Sigmoid colon (tissue), 7 donors: ENCODE results near the gene ERN2. TPM values are rescaled to one million over a fixed set of nuclear protein-coding genes. Genes with fewer than 3 reads are reported as not detected.

Source experiments
- DNase-seq: peaks from one replicate; pipeline ENCODE4 v3.0.0-alpha.2; 2019
- H3K27ac ChIP-seq, 4 donors: fragments of 200-600 bp; sonication (generic); one replicate each; pipeline ENCODE4 v1.5.1; 2016 to 2019; ENCODE audit warnings: mild to moderate bottlenecking in 1 of 4
- H3K27me3 ChIP-seq, 3 donors: fragments of 200-600 bp; sonication (generic); one replicate each; pipeline ENCODE4 v1.5.1; 2019; ENCODE audit warnings: mild to moderate bottlenecking in 1 of 3
- H3K36me3 ChIP-seq, 4 donors: fragments of 200-600 bp; sonication (generic); one replicate each; pipeline ENCODE4 v1.5.1; 2016 to 2019
- H3K4me1 ChIP-seq, 4 donors: fragments of 200-600 bp; sonication (generic); one replicate each; pipeline ENCODE4 v1.5.1; 2017 to 2019
- H3K4me3 ChIP-seq, 4 donors: fragments of 200-600 bp; sonication (generic); one replicate each; pipeline ENCODE4 v1.5.1; 2017 to 2019; ENCODE audit warnings: mild to moderate bottlenecking in 2 of 4, moderate library complexity in 1 of 4
- H3K9me3 ChIP-seq, 4 donors: fragments of 200-600 bp in 3 of 4; sonication (generic) in 3 of 4; one replicate each; pipeline versions ENCODE4 v1.5.1 to v1.6.1; 2013 to 2019
- EP300 ChIP-seq, 4 donors: sonication (generic); formaldehyde crosslinking; IDR thresholded peaks; one replicate each; pipeline ENCODE4 v1.6.1; 2017; ENCODE audit warnings: antibody characterized with exemption in 4 of 4
- POLR2A ChIP-seq, 2 donors: fragments of 450-650 bp; IDR thresholded peaks; one replicate each; pipeline ENCODE4 v1.6.1; 2016; ENCODE audit warnings: antibody characterized with exemption in 2 of 2, mild to moderate bottlenecking in 2 of 2, moderate library complexity in 2 of 2
- POLR2AphosphoS5 ChIP-seq, 4 donors: sonication (generic); formaldehyde crosslinking; IDR thresholded peaks; one replicate each; pipeline ENCODE4 v1.6.1; 2017; ENCODE audit warnings: antibody characterized with exemption in 4 of 4
- WGBS, 2 donors: extraction: QIAGEN DNeasy Blood & Tissue Kit; methylation state at CpG; one replicate each; pipeline ENCODE4 v1.1.7; 2013; 5-methylcytosine and 5-hydroxymethylcytosine counted together
- intact Hi-C: fragments of 100-400 bp; cut with DNase I; formaldehyde crosslinking; loops from one replicate; pipeline ENCODE4 v1.15.1; 2023
- polyA plus RNA-seq, 3 donors: library from polyadenylated mRNA; stranded (reverse); fragments of 200-250 nt; gene quantifications; one replicate each; pipeline ENCODE4 v1.2.3, GENCODE V29; 2013
- total RNA-seq, 4 donors: library from RNA; depleted of rRNA; stranded (reverse); fragments of >200 nt; gene quantifications; one replicate each; pipeline ENCODE4 v1.1.0, GENCODE V29; 2016
- TF ChIP-seq, protein P1 (sequence below), 4 experiments: fragments of 450-650 bp in 3 of 4; fragments of 200-600 bp in 1 of 4; IDR thresholded peaks; one replicate each; pipeline ENCODE4 v1.5.1; 2016 to 2019; ENCODE audit warnings: antibody characterized with exemption in 4 of 4, mild to moderate bottlenecking in 3 of 4, moderate library complexity in 2 of 4
- donor health status: healthy with polysubstance abuse.
- donor health status: Bipolar disorder and iron deficiency.
- donor health status: healthy.

ERN2 gene
- total and polyA plus RNA-seq, 7 donors = 0.36 to 123 (median 19.9) TPM; not detected in 2

DNA sequence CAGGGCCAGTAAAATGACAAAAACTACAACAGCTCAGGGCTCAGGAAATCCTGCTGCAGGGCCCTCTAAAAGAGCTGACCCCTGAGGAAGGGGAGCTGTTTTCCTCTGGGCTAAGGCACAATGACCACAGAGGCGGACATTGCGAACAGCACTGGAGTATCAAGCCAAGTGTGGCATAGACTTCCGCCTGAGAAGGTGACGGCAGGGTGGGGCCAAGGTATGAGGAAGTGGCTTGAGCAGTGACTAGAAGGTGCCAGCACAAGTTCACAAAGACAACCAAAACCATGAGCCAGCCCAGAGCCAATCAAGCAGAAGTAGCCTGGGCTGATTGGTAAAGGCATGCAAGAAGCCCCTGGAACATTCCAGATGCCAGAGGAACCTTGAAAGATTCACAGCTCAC lies 13.9 kb downstream of the ERN2 start:
- TF ChIP-seq EP300 (IDR thresholded peaks at IDR 0.05) (no peak), POLR2AphosphoS5 (IDR thresholded peaks at IDR 0.05) (no peak), POLR2A (IDR thresholded peaks at IDR 0.05) (no peak)
- TF ChIP-seq, protein P1, sequence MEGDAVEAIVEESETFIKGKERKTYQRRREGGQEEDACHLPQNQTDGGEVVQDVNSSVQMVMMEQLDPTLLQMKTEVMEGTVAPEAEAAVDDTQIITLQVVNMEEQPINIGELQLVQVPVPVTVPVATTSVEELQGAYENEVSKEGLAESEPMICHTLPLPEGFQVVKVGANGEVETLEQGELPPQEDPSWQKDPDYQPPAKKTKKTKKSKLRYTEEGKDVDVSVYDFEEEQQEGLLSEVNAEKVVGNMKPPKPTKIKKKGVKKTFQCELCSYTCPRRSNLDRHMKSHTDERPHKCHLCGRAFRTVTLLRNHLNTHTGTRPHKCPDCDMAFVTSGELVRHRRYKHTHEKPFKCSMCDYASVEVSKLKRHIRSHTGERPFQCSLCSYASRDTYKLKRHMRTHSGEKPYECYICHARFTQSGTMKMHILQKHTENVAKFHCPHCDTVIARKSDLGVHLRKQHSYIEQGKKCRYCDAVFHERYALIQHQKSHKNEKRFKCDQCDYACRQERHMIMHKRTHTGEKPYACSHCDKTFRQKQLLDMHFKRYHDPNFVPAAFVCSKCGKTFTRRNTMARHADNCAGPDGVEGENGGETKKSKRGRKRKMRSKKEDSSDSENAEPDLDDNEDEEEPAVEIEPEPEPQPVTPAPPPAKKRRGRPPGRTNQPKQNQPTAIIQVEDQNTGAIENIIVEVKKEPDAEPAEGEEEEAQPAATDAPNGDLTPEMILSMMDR (IDR thresholded peaks at IDR 0.05) = no peak
- no peak overlapping the region for H3K27ac ChIP-seq
- H3K4me3 ChIP-seq = no peak overlapping the region
- H3K27me3 ChIP-seq = no peaks in the 10 kb centered on the region
- peaks cover 0 to 2% (median 0%) of the 10 kb centered on the region in 4 donors for H3K9me3 ChIP-seq
- H3K4me1 ChIP-seq = peaks cover 0 to 9% (median 4%) of the 10 kb centered on the region in 4 donors
- 21 to 55% methylated on average over 4 of the region's 4 CpGs for WGBS, 2 donors
- no peak for DNase-seq
- intact Hi-C loops = no loop called here
- no peaks in the 10 kb centered on the region for H3K36me3 ChIP-seq

DNA sequence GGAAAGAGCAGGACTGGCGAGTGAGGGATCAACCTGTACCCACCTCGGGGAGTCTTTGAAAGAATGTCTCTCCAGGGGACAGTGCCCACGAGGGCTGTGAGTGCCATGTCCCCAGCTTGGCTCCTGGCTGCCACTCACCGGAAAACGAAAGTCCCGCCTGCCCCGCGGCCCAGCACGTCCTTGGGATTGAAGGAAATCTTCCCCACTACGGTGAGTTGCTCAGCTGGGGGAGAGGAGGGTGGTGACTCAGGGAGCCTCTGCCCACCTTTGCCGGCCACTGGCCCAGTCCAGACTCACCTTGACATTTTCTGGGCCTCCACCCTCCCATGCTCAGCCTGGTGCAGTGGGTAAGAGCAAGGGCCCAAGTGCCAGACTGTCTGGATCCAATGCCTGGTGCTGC lies 17.3 kb downstream of the ERN2 start:
- no peak for DNase-seq
- Histone ChIP-seq H3K9me3 (no peaks in the 10 kb centered on the region), H3K4me3 (no peak overlapping the region), H3K27ac (no peak overlapping the region), H3K27me3 (no peaks in the 10 kb centered on the region), H3K4me1 (peaks cover 0 to 9% (median 4%) of the 10 kb centered on the region in 4 donors), H3K36me3 (peaks cover 0 to 4% (median 2%) of the 10 kb centered on the region in 4 donors)
- TF ChIP-seq EP300 (IDR thresholded peaks at IDR 0.05) (no peak), POLR2A (IDR thresholded peaks at IDR 0.05) (no peak), POLR2AphosphoS5 (IDR thresholded peaks at IDR 0.05) (no peak)
- TF ChIP-seq, protein P1 (IDR thresholded peaks at IDR 0.05) = no peak
- intact Hi-C loops = no loop called here
- 89 to 90% methylated on average over 11 of the region's 11 CpGs for WGBS, 2 donors

DNA sequence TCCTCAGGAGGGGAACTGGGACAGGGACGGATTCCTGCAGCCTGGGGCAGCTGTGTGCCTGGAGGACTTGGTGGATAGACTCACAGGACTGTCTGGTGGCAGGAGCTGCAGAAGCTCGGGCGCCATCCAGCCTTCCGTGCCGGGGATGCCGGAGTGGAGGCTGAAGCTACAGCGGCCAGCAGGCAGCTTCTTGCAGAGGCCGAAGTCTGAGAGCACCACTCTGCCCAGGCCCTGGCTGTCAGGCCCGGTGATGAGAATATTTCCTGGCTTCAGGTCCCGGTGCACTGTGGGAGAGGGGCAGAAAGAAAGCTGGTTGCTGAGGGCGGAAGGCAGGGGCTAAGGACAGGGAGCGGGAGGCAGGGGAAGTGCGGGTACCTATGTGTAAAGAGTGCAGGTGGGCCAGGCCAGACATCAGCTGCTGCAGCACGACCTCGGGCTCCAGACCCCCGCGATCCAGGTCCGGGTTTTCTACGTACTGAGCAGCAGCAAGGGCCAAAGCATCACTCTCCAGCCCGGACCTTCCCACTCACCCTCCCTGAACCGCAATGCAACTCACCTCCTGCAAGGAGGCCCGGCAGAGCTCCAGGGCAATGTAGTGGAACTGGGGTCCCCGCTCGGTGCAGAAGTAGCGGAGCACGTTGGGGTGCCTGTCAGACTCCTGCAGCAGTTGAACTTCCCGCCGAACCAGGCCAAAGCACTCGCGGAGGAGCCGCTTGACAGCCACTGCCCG lies 18.2 kb downstream of the ERN2 start:
- H3K27ac ChIP-seq = no peak overlapping the region
- peaks cover 5 to 14% (median 8%) of the 10 kb centered on the region in 4 donors for H3K36me3 ChIP-seq
- no peak for DNase-seq
- H3K4me3 ChIP-seq = peak overlapping the region in 1 of 4 donors; percentile 19
- no peak for TF ChIP-seq EP300 (IDR thresholded peaks at IDR 0.05)
- no peak for TF ChIP-seq POLR2A (IDR thresholded peaks at IDR 0.05)
- no peak for TF ChIP-seq POLR2AphosphoS5 (IDR thresholded peaks at IDR 0.05)
- TF ChIP-seq, protein P1 (IDR thresholded peaks at IDR 0.05) = no peak
- intact Hi-C loops = no loop called here
- no peaks in the 10 kb centered on the region for H3K27me3 ChIP-seq
- no peaks in the 10 kb centered on the region for H3K9me3 ChIP-seq
- H3K4me1 ChIP-seq = peaks cover 0 to 9% (median 4%) of the 10 kb centered on the region in 4 donors
- WGBS, 2 donors = 36 to 79% methylated on average over 32 of the region's 32 CpGs

DNA sequence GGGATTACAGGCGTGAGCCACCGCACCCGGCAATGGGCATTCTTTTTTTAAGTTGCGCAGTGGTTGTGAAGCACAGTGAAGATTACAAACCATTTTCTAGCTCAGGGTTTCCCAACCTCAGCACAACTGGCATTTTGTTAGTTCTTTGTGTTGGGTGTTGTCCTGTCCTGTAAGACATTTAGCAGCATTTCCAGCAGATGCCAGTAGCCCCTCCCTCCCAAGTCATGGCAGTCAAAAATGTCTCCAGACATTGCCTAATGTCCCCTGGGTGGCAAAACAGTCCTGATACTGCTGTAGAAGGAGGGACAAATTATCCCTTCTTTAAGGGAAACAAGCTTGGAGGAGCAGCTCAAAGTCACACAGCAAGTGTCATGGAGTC lies 18.8 kb downstream of the ERN2 start:
- WGBS, 2 donors = 98 to 99% methylated on average over 4 of the region's 4 CpGs
- no peaks in the 10 kb centered on the region for H3K9me3 ChIP-seq
- peaks cover 11 to 19% (median 13%) of the 10 kb centered on the region in 4 donors for H3K36me3 ChIP-seq
- H3K4me3 ChIP-seq = no peak overlapping the region
- H3K4me1 ChIP-seq = peaks cover 0 to 9% (median 4%) of the 10 kb centered on the region in 4 donors
- H3K27ac ChIP-seq = no peak overlapping the region
- no peaks in the 10 kb centered on the region for H3K27me3 ChIP-seq
- intact Hi-C loops = no loop called here
- TF ChIP-seq POLR2A (IDR thresholded peaks at IDR 0.05) = no peak
- TF ChIP-seq POLR2AphosphoS5 (IDR thresholded peaks at IDR 0.05) = no peak
- TF ChIP-seq, protein P1 (IDR thresholded peaks at IDR 0.05) = no peak
- TF ChIP-seq EP300 (IDR thresholded peaks at IDR 0.05) = no peak
- DNase-seq = no peak
